NB4 (cell line): ENCODE measurements around the gene SELENOV.

ENCODE experiments used
- DNase-seq: peaks from one replicate; pipeline ENCODE4 v3.0.0; 2010; ENCODE audit warnings: low read depth
- H3K4me3 ChIP-seq: one replicate; pipeline ENCODE4 v1.5.1; 2011; ENCODE audit warnings: mild to moderate bottlenecking, low read depth, low read length, moderate library complexity
- CTCF ChIP-seq: IDR thresholded peaks from one replicate; pipeline ENCODE4 v1.5.1; 2012; ENCODE audit warnings: low read depth, low read length
- MAX ChIP-seq: IDR thresholded peaks from 2 replicates; pipeline ENCODE4 v1.6.1; 2011; ENCODE audit warnings: low read depth, low read length
- MYC ChIP-seq: IDR thresholded peaks from 2 replicates; pipeline ENCODE4 v1.6.1; 2011; ENCODE audit warnings: low read depth, low read length
- POLR2A ChIP-seq: IDR thresholded peaks from 2 replicates; pipeline ENCODE4 v1.6.1; 2011; ENCODE audit warnings: mild to moderate bottlenecking; ENCODE audit not compliant: insufficient read length; ENCODE audit errors: extremely low read depth

Gene SELENOV

GRCh38 chr19:39543477-39543857 is 28.5 kb downstream of the SELENOV start:
- H3K4me3 ChIP-seq = no peak overlapping the region
- TF ChIP-seq MYC (no peak), CTCF (no peak)
- no peak for DNase-seq

- no peak for TF ChIP-seq CTCF
- no peak for TF ChIP-seq MYC
- TF ChIP-seq MAX = no peak
- no peak for TF ChIP-seq POLR2A
- no peak overlapping the region for H3K4me3 ChIP-seq
- DNase-seq = no peak
Measured at GRCh38 chr19:39544226-39544903, 29.4 kb downstream of the SELENOV start.

GRCh38 chr19:39544911-39545310 is 30.0 kb downstream of the SELENOV start:
- no peak for DNase-seq
- H3K4me3 ChIP-seq = no peak overlapping the region
- TF ChIP-seq POLR2A = no peak
- TF ChIP-seq CTCF = no peak
- TF ChIP-seq MAX = no peak
- no peak for TF ChIP-seq MYC

GRCh38 chr19:39546599-39546998 is 31.7 kb downstream of the SELENOV start:
- no peak for DNase-seq
- no peak overlapping the region for H3K4me3 ChIP-seq
- TF ChIP-seq MAX (no peak), MYC (no peak)

- no peak for TF ChIP-seq MAX
- no peak for TF ChIP-seq MYC
- H3K4me3 ChIP-seq = no peak overlapping the region
- no peak for DNase-seq
Measured at GRCh38 chr19:39550197-39550596, 35.3 kb downstream of the SELENOV start.

- no peak for TF ChIP-seq POLR2A
- TF ChIP-seq MYC = no peak
- TF ChIP-seq MAX = no peak
- TF ChIP-seq CTCF = no peak
- no peak for DNase-seq
- no peak overlapping the region for H3K4me3 ChIP-seq
Measured at GRCh38 chr19:39553082-39553652, 38.2 kb downstream of the SELENOV start.

- no peak for DNase-seq
- TF ChIP-seq CTCF (no peak), MYC (no peak), POLR2A (no peak), MAX (no peak)
- no peak overlapping the region for H3K4me3 ChIP-seq
Measured at GRCh38 chr19:39554701-39555311, 39.9 kb downstream of the SELENOV start.
